ENCODE data around the gene WDR44.

- TF ChIP-seq, protein P1, sequence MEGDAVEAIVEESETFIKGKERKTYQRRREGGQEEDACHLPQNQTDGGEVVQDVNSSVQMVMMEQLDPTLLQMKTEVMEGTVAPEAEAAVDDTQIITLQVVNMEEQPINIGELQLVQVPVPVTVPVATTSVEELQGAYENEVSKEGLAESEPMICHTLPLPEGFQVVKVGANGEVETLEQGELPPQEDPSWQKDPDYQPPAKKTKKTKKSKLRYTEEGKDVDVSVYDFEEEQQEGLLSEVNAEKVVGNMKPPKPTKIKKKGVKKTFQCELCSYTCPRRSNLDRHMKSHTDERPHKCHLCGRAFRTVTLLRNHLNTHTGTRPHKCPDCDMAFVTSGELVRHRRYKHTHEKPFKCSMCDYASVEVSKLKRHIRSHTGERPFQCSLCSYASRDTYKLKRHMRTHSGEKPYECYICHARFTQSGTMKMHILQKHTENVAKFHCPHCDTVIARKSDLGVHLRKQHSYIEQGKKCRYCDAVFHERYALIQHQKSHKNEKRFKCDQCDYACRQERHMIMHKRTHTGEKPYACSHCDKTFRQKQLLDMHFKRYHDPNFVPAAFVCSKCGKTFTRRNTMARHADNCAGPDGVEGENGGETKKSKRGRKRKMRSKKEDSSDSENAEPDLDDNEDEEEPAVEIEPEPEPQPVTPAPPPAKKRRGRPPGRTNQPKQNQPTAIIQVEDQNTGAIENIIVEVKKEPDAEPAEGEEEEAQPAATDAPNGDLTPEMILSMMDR (IDR thresholded peaks at IDR 0.05; ENCODE audit: insufficient read depth, low read length): no peak
- TF ChIP-seq POLR2AphosphoS5 (IDR thresholded peaks at IDR 0.05; ENCODE audit: low read depth) (no peak), GABPA (IDR thresholded peaks at IDR 0.05; ENCODE audit: low read depth) (no peak), REST (IDR thresholded peaks at IDR 0.05; ENCODE audit: insufficient replicate concordance, low read depth) (no peak), SPI1 (IDR thresholded peaks at IDR 0.05; ENCODE audit: borderline replicate concordance, low read depth) (no peak)
These were observed 128.7 kb downstream of the WDR44 start for GRCh38 chrX:118474586-118474985.
